GM21515 (cell line): ENCODE data around the gene FHOD1.
A peak's percentile ranks its signal among the peaks of the same experiment; 100 is the strongest.

Source experiments
- ATAC-seq: cut with Tn5 transposase; IDR thresholded peaks from one replicate; pipeline ENCODE4 v1.9.1; 2021; ENCODE audit not compliant: unreplicated experiment

Gene FHOD1

GRCh38 chr16:67247192-67248072 is at the start of gene FHOD1:
Gene FHOD1, minus strand, starts transcription at chr16:67247481. Its CDS starts 71 bp downstream, at chr16:67247410.
- peak; percentile 49 for ATAC-seq

GRCh38 chr16:67296420-67296819 is 49.1 kb upstream of the FHOD1 start:
- no peak for ATAC-seq

- no peak for ATAC-seq
Observed at GRCh38 chr16:67294938-67295361, 47.7 kb upstream of the FHOD1 start.

- no peak for ATAC-seq
Observed at GRCh38 chr16:67294171-67294757, 47.0 kb upstream of the FHOD1 start.

GRCh38 chr16:67291461-67291860 is 44.2 kb upstream of the FHOD1 start:
- ATAC-seq = no peak

GRCh38 chr16:67287960-67288359 is 40.7 kb upstream of the FHOD1 start:
- no peak for ATAC-seq

- no peak for ATAC-seq
Observed at GRCh38 chr16:67286441-67287235, 39.4 kb upstream of the FHOD1 start.

- no peak for ATAC-seq
Observed at GRCh38 chr16:67284699-67285646, 37.7 kb upstream of the FHOD1 start.

- no peak for ATAC-seq
Observed at GRCh38 chr16:67283826-67284555, 36.7 kb upstream of the FHOD1 start.

- no peak for ATAC-seq
Observed at GRCh38 chr16:67283039-67283825, 36.0 kb upstream of the FHOD1 start.

GRCh38 chr16:67282447-67282805 is 35.1 kb upstream of the FHOD1 start:
- no peak for ATAC-seq

GRCh38 chr16:67281536-67282446 is 34.5 kb upstream of the FHOD1 start:
- ATAC-seq = no peak

GRCh38 chr16:67280090-67281015 is 33.1 kb upstream of the FHOD1 start:
- ATAC-seq = no peak

GRCh38 chr16:67279296-67280089 is 32.2 kb upstream of the FHOD1 start, which contains the start of gene PLEKHG4:
Gene PLEKHG4, plus strand, starts transcription at chr16:67279532. Its CDS starts 513 bp downstream, at chr16:67280045.
- ATAC-seq = peak; percentile 69

GRCh38 chr16:67278773-67279295 is 31.6 kb upstream of the FHOD1 start:
- peak; percentile 27 for ATAC-seq
